GM12872 (cell line): ENCODE measurements around the gene BLMH.

Experiments used
- TF ChIP-seq, protein P1 (sequence below): IDR thresholded peaks from 3 replicates; pipeline ENCODE4 v1.5.1; 2011; ENCODE audit warnings: low read depth, mild to moderate bottlenecking, low read length, moderate library complexity; ENCODE audit not compliant: insufficient read depth

Gene BLMH

DNA sequence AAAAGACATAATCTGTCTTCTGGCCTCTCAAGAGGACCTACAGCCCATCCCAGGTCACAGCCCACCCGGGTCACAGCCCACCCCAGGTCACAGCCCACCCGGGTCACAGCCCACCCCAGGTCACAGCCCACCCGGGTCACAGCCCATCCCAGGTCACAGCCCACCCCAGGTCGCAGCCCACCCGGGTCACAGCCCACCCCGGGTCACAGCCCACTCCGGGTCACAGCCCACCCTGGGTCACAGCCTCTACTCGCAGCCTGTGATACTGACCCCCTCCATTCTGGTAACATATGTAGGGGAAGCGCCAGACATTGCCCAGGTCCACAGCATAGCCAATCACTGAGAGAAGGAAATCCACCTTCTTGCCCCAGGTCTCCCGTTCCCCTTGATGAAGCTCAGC lies 70.4 kb downstream of the BLMH start:
- TF ChIP-seq, protein P1, sequence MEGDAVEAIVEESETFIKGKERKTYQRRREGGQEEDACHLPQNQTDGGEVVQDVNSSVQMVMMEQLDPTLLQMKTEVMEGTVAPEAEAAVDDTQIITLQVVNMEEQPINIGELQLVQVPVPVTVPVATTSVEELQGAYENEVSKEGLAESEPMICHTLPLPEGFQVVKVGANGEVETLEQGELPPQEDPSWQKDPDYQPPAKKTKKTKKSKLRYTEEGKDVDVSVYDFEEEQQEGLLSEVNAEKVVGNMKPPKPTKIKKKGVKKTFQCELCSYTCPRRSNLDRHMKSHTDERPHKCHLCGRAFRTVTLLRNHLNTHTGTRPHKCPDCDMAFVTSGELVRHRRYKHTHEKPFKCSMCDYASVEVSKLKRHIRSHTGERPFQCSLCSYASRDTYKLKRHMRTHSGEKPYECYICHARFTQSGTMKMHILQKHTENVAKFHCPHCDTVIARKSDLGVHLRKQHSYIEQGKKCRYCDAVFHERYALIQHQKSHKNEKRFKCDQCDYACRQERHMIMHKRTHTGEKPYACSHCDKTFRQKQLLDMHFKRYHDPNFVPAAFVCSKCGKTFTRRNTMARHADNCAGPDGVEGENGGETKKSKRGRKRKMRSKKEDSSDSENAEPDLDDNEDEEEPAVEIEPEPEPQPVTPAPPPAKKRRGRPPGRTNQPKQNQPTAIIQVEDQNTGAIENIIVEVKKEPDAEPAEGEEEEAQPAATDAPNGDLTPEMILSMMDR, result no peak

DNA sequence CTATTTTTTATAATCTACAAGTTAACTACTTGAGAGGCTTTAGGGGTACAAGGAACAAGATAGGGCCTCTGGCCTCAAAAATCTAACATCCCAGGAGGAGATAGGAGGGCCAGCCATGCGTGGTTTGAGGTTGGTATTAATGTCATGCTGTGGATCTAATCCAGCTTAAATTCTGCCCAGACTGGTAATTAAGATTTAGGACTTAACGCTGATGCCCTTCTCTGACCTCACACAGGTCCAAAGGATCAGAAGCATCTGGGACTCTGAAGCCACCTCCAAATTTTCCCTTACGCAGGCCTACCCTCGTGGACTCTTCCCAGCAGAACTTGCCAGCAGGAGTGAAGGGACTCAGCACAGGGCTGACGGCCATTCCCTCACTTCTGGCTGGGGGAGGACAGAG lies 71.3 kb downstream of the BLMH start:
- TF ChIP-seq, protein P1, result no peak

DNA sequence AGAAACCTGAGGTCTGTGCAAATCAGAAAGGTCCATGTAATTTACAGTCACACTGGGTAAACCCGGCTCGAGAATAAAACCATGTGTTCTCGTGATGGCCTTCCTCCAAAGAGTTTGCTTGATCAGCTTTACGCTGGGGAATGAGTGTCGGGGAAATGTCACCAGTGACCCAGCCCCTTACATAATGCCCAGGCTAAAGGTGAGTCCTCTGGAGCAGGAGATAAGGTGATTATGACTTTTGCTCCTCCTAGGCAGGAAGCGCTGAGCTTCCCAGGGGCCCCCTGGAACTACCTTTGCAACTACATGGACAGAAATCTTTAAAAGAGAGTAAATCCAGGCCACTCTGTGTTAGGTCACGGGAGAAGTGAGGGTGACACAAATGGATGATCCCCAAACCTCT lies 71.9 kb downstream of the BLMH start:
- TF ChIP-seq, protein P1, result no peak

DNA sequence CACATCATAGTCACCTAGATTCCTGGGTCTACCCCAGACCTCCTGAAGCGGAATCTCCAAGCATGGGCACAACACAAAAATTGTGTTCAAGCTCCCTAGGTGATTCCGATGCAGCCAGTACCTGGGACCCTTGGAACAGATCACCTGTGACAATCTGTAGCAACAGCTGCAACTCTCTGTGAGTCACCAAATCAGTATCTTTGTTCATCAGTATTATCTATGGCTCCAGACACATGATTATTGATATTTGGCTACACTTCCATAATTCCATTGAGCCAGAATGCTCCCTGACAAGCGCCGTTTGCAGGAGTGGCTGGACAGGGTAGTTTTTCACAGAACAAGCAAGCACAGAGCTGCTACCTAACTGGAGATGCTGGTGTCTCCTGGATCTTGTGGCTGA lies 72.4 kb downstream of the BLMH start:
- TF ChIP-seq, protein P1, result no peak

DNA sequence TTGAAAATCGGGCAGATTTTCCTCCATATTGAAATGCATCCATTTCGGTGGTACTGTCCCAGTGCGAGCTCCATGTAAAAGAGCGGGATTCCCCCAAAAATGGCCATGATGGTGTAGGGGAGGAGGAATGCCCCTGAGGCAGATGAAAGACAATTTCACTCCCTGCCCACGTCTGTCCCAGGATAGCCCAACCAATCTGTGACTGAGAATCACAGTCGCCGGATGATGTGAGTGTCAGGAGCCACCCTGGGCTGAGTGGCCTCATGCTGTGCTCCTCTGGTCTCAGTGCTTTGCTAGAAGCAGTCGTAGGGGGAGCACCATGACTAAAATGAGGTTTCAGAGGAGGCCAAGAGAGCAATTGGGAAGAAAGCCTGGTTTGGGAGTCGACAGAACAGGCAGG lies 72.9 kb downstream of the BLMH start:
- TF ChIP-seq, protein P1, result no peak

DNA sequence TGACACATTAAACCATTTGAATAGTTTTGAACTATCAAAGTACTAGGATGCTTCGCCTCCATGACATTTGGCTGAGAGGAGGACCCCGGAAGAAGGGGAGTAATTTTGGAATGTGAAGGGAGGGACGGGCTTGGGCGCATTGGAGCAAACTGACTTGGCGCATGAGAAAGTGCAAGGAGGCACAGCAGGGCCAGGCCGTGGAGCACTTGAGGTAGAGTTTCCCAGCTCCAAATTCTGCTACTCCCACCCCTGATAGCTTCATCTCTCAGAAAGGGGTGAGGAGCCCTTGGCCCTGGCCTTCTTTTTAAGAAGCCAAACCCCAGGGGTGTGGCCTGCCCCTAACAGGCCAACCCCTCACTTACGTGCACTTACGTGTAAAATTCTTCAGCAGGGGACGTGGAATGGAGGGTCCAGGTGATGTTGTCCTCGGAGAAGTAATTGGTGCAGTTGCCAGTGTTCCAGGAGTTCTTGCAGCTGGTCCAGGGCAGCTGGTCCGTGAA lies 73.9 kb downstream of the BLMH start:
- TF ChIP-seq, protein P1, result no peak

DNA sequence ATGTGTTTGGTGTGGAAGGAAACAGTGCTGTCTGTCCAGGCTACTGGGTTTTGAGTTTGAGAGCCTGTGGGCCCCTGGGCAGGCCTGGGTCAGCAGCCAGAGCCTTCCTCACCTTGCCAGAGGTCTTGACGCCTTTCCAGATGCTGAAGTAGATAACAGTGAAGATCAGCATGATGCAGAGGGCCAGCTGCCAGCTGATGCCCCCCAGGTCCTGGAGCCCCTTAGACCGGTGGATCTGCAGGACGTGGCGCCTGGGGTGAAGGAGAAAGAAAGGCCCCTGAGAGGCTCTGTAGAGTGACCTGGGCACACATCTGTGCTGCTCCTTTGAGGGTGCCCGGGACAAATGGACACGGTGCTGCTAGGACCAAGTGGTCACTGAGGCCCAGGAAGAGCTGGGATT lies 74.7 kb downstream of the BLMH start:
- TF ChIP-seq, protein P1, result no peak

DNA sequence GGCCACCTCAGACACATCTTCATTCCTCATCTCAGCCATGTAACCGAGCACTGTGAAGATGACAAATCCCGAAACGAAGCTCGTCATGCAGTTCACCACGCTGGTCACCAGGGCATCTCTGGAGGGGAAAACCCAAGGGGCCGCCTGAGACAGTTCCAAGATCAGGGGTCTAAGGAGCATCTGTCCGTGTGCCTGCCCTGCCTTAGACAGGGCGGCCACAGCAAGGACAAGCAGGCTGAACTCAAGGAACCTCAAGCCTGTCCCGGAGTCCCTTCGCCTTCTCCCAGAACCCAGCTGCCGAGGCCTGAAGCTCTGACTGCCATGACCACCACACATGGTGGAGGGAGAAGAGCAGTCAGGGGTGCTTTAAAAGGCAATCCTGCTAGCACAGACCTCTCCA lies 79.0 kb downstream of the BLMH start:
- TF ChIP-seq, protein P1, result peak; percentile 66
